ENCODE results near the gene SH2D4B. TPM values are rescaled to one million over a fixed set of nuclear protein-coding genes. Genes with fewer than 3 reads are reported as not detected.

The SH2D4B gene
- total RNA-seq, 4 donors from 2014 or later = 0.13 TPM; not detected in 3

- H3K4me1 ChIP-seq = no peaks in the 10 kb centered on the region
- H3K9me3 ChIP-seq = no peaks in the 10 kb centered on the region
- no peak for DNase-seq
- TF ChIP-seq POLR2A (IDR thresholded peaks at IDR 0.05) (no peak), CTCF (IDR thresholded peaks at IDR 0.05) (no peak)
- WGBS, 2 donors = 75 to 82% methylated on average over 4 of the region's 4 CpGs
- H3K27me3 ChIP-seq = no peaks in the 10 kb centered on the region
- H3K36me3 ChIP-seq = no peaks in the 10 kb centered on the region
- intact Hi-C loops (cut with DNase I) = no loop called here
- no peak overlapping the region for H3K27ac ChIP-seq
- H3K4me3 ChIP-seq = no peak overlapping the region
These were observed 147.7 kb downstream of the SH2D4B start for GRCh38 chr10:80685355-80685754.

GRCh38 chr10:80686734-80687475 is 149.2 kb downstream of the SH2D4B start:
- no peaks in the 10 kb centered on the region for H3K36me3 ChIP-seq
- no peak for DNase-seq
- 73 to 76% methylated on average over 6 of the region's 6 CpGs for WGBS, 2 donors
- H3K4me1 ChIP-seq = no peaks in the 10 kb centered on the region
- no peak overlapping the region for H3K4me3 ChIP-seq
- TF ChIP-seq CTCF (IDR thresholded peaks at IDR 0.05) = no peak
- no peak for TF ChIP-seq POLR2A (IDR thresholded peaks at IDR 0.05)
- no peak overlapping the region for H3K27ac ChIP-seq
- intact Hi-C loops (cut with DNase I) = no loop called here
- H3K27me3 ChIP-seq = no peaks in the 10 kb centered on the region
- H3K9me3 ChIP-seq = no peaks in the 10 kb centered on the region

GRCh38 chr10:80687476-80687789 is 149.7 kb downstream of the SH2D4B start:
- Histone ChIP-seq H3K9me3 (no peaks in the 10 kb centered on the region), H3K36me3 (no peaks in the 10 kb centered on the region), H3K4me3 (no peak overlapping the region), H3K4me1 (no peaks in the 10 kb centered on the region), H3K27me3 (no peaks in the 10 kb centered on the region), H3K27ac (no peak overlapping the region)
- no peak for DNase-seq
- TF ChIP-seq CTCF (IDR thresholded peaks at IDR 0.05) (no peak), POLR2A (IDR thresholded peaks at IDR 0.05) (no peak)
- 84 to 100% methylated on average over 1 of the region's 1 CpG for WGBS, 2 donors
- intact Hi-C loops (cut with DNase I) = no loop called here

- intact Hi-C loops (cut with DNase I) = loop anchor here (10.0 kb wide), 1 partner anchor 324 kb away; no protein-coding TSS in a partner anchor
- Histone ChIP-seq H3K9me3 (no peaks in the 10 kb centered on the region), H3K4me3 (no peak overlapping the region), H3K4me1 (no peaks in the 10 kb centered on the region), H3K27me3 (no peaks in the 10 kb centered on the region), H3K27ac (no peak overlapping the region), H3K36me3 (no peaks in the 10 kb centered on the region)
- TF ChIP-seq POLR2A (IDR thresholded peaks at IDR 0.05) = no peak
- no peak for TF ChIP-seq CTCF (IDR thresholded peaks at IDR 0.05)
- no peak for DNase-seq
These were observed 152.7 kb downstream of the SH2D4B start for GRCh38 chr10:80690434-80690833.

GRCh38 chr10:80691441-80691840 is 153.7 kb downstream of the SH2D4B start:
- TF ChIP-seq POLR2A (IDR thresholded peaks at IDR 0.05) (no peak), CTCF (IDR thresholded peaks at IDR 0.05) (no peak)
- no peaks in the 10 kb centered on the region for H3K36me3 ChIP-seq
- no peak overlapping the region for H3K27ac ChIP-seq
- no peaks in the 10 kb centered on the region for H3K9me3 ChIP-seq
- DNase-seq = no peak
- intact Hi-C loops (cut with DNase I) = loop anchor here (10.0 kb wide), 1 partner anchor 323 kb away; no protein-coding TSS in a partner anchor
- no peak overlapping the region for H3K4me3 ChIP-seq
- H3K4me1 ChIP-seq = no peaks in the 10 kb centered on the region
- no peaks in the 10 kb centered on the region for H3K27me3 ChIP-seq

Data from esophagus squamous epithelium (tissue), 5 donors.